WTC11 (cell line): ENCODE data around the gene PRKAR2B.

Experiments used
- TF ChIP-seq, protein P1 (sequence below): fragments of 200-600 bp; IDR thresholded peaks from 2 replicates; pipeline ENCODE4 v1.8.0; 2022; ENCODE audit warnings: antibody characterized with exemption
- TF ChIP-seq, protein P2 (sequence below): sonication (generic); formaldehyde crosslinking; IDR thresholded peaks from 2 replicates; pipeline ENCODE4 v1.8.1; 2022; ENCODE audit warnings: low read depth, missing genetic modification reagents, borderline replicate concordance

DNA sequence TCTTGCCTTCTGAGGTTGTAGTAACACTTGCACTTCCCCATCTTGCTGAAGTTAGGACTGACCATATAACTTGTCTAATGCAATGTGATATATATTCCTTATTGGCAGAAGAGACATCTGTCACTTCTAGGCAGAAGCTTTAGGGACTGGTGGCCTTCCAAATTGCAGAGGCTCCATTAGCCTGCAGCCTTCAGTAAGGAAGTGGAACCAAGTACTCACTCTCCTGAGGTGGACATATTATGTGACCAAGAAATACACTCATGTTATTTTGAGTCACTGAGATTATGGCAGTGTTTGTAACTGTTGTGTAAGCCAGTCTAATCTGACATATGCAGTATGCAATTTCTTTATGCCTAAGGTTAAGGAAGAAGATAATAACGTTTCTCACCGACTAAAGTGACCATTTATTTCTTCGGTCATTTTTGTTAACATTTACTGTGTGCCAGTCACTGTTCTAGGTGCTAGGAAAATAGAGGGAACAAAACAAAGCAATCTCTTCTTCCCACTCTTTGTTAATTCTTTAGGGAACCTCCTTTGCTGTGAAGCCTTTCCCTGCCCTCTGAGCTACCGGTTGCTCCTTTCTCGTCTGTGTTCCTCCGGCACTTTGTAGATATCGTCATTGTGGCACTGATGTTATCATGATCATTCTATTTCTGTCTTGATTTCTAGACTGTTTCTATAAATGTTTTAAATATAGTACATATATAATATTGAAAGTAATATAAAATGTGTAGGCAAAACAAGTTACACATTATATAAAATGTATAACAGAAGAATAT is 71.4 kb downstream of the PRKAR2B start:
- TF ChIP-seq, protein P1, sequence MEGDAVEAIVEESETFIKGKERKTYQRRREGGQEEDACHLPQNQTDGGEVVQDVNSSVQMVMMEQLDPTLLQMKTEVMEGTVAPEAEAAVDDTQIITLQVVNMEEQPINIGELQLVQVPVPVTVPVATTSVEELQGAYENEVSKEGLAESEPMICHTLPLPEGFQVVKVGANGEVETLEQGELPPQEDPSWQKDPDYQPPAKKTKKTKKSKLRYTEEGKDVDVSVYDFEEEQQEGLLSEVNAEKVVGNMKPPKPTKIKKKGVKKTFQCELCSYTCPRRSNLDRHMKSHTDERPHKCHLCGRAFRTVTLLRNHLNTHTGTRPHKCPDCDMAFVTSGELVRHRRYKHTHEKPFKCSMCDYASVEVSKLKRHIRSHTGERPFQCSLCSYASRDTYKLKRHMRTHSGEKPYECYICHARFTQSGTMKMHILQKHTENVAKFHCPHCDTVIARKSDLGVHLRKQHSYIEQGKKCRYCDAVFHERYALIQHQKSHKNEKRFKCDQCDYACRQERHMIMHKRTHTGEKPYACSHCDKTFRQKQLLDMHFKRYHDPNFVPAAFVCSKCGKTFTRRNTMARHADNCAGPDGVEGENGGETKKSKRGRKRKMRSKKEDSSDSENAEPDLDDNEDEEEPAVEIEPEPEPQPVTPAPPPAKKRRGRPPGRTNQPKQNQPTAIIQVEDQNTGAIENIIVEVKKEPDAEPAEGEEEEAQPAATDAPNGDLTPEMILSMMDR = no peak
- TF ChIP-seq, protein P2, sequence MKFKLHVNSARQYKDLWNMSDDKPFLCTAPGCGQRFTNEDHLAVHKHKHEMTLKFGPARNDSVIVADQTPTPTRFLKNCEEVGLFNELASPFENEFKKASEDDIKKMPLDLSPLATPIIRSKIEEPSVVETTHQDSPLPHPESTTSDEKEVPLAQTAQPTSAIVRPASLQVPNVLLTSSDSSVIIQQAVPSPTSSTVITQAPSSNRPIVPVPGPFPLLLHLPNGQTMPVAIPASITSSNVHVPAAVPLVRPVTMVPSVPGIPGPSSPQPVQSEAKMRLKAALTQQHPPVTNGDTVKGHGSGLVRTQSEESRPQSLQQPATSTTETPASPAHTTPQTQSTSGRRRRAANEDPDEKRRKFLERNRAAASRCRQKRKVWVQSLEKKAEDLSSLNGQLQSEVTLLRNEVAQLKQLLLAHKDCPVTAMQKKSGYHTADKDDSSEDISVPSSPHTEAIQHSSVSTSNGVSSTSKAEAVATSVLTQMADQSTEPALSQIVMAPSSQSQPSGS (CRISPR knock-in tag) = no peak
